GM12878 (cell line): ENCODE data around the gene ZFP91. TPM values are rescaled to one million over a fixed set of nuclear protein-coding genes. Genes with fewer than 3 reads are reported as not detected.
A peak's percentile ranks its signal among the peaks of the same experiment; 100 is the strongest.

Experiments used
- BACH1 ChIP-seq: fragments of 450-650 bp; IDR thresholded peaks from 2 replicates; pipeline ENCODE4 v1.6.1; 2017; ENCODE audit warnings: mild to moderate bottlenecking, borderline replicate concordance
- CHD1 ChIP-seq: IDR thresholded peaks from 2 replicates; pipeline ENCODE4 v1.6.1; 2012; ENCODE audit warnings: low read depth, low read length, improper control_type of control experiment
- FOXK2 ChIP-seq: fragments of 450-650 bp; IDR thresholded peaks from 2 replicates; pipeline ENCODE4 v1.6.1; 2017; ENCODE audit warnings: mild to moderate bottlenecking, moderate library complexity
- IKZF2 ChIP-seq, 2 experiments: fragments of 450-650 bp; IDR thresholded peaks; 2 replicates each; pipeline ENCODE4 v1.6.1; 2017; ENCODE audit warnings: mild to moderate bottlenecking in 2 of 2, moderate library complexity in 2 of 2
- MXI1 ChIP-seq: fragments of 150-350 bp; IDR thresholded peaks from 2 replicates; pipeline ENCODE4 v1.6.1; 2011; ENCODE audit warnings: low read depth, mild to moderate bottlenecking, inconsistent platforms, low read length, improper control_type of control experiment
- NFIC ChIP-seq: IDR thresholded peaks from 2 replicates; pipeline ENCODE4 v1.6.1; 2012; ENCODE audit warnings: low read depth, mild to moderate bottlenecking, inconsistent platforms, low read length, moderate library complexity
- PAX5 ChIP-seq: IDR thresholded peaks from 2 replicates; pipeline ENCODE4 v1.6.1; 2011; ENCODE audit warnings: low read depth, low read length, borderline replicate concordance
- POLR2AphosphoS2 ChIP-seq: IDR thresholded peaks from 2 replicates; pipeline ENCODE4 v1.6.1; 2011; ENCODE audit warnings: low read depth, mild to moderate bottlenecking, low read length, improper control_type of control experiment, moderate library complexity
- POLR2AphosphoS5 ChIP-seq: IDR thresholded peaks from 2 replicates; pipeline ENCODE4 v1.6.1; 2011; ENCODE audit warnings: mild to moderate bottlenecking, low read length, inconsistent platforms
- POU2F2 ChIP-seq: IDR thresholded peaks from 3 replicates; pipeline ENCODE4 v1.6.1; 2011; ENCODE audit warnings: low read depth, mild to moderate bottlenecking, low read length, borderline replicate concordance
- RCOR1 ChIP-seq: conservative IDR thresholded peaks from 2 replicates; pipeline ENCODE4 v1.6.1; 2012; ENCODE audit warnings: low read depth, low read length, improper control_type of control experiment
- RFX5 ChIP-seq: IDR thresholded peaks from 2 replicates; pipeline ENCODE4 v1.6.1; 2011; ENCODE audit warnings: low read depth, low read length, improper control_type of control experiment
- SPI1 ChIP-seq: IDR thresholded peaks from 2 replicates; pipeline ENCODE4 v1.6.1; 2011; ENCODE audit warnings: low read depth, mild to moderate bottlenecking, low read length, moderate library complexity, borderline replicate concordance; ENCODE audit not compliant: insufficient read depth
- ZNF207 ChIP-seq: fragments of 450-650 bp; IDR thresholded peaks from 2 replicates; pipeline ENCODE4 v1.6.1; 2014; ENCODE audit warnings: antibody characterized with exemption, mild to moderate bottlenecking, borderline replicate concordance
- ZNF592 ChIP-seq: fragments of 450-650 bp; IDR thresholded peaks from 2 replicates; pipeline ENCODE4 v1.6.1; 2017; ENCODE audit warnings: mild to moderate bottlenecking, moderate library complexity
- polyA plus RNA-seq, 11 experiments: library from polyadenylated mRNA; depleted of rRNA in 4 of 11; unstranded in 6 of 11; stranded (reverse) in 5 of 11; fragments of >200 nt; fragmentation: Nextera tagmentation in 4 of 11; fragmentation: Illumina TruSeq in 1 of 11; extraction: Ambion mirVana in 4 of 11; extraction: Trizol in 1 of 11; gene quantifications; 1 replicate in 1 of 11; 2 replicates in 10 of 11; pipeline versions ENCODE4 v1.2.1 to v1.2.3, GENCODE V29; 2011 to 2016; ENCODE audit warnings: inconsistent platforms in 2 of 11, missing spikeins in 2 of 11, low read depth in 1 of 11
- total RNA-seq, 4 experiments: library from RNA; depleted of rRNA in 3 of 4; stranded (reverse); fragments of >200 nt in 3 of 4; fragmentation: Illumina TruSeq in 1 of 4; extraction: Trizol in 1 of 4; gene quantifications; 2 replicates each; pipeline versions ENCODE4 v1.2.1 to v1.2.3, GENCODE V29; 2013 to 2021
- TF ChIP-seq, protein P1 (sequence below): fragments of 450-650 bp; formaldehyde crosslinking; IDR thresholded peaks from 2 replicates; pipeline ENCODE4 v1.4.0; 2020; ENCODE audit warnings: mild to moderate bottlenecking, moderate library complexity
- TF ChIP-seq, protein P2 (sequence below): fragments of 450-650 bp; IDR thresholded peaks from 2 replicates; pipeline ENCODE4 v1.6.1; 2016; ENCODE audit warnings: mild to moderate bottlenecking
- TF ChIP-seq, protein P3 (sequence below), 3 experiments: IDR thresholded peaks in 2 of 3; conservative IDR thresholded peaks in 1 of 3; 2 replicates each; pipeline ENCODE4 v1.5.1; 2011; ENCODE audit warnings: low read depth in 3 of 3, low read length in 3 of 3, mild to moderate bottlenecking in 3 of 3, control low read depth in 2 of 3, moderate library complexity in 2 of 3, inconsistent platforms in 1 of 3, mixed read lengths in 1 of 3; ENCODE audit not compliant: control insufficient read depth in 2 of 3, insufficient read depth in 1 of 3; ENCODE audit errors: extremely low read depth in 1 of 3

Gene ZFP91
- total and polyA plus RNA-seq, 10 of the 15 experiments (the other 5 are each of a cell fraction or from before 2014, with no cell fraction given) = 12.9 to 54.1 (median 31.7) TPM

GRCh38 chr11:58575377-58576020, 3.4 kb upstream of the ZFP91 start, which contains the start of gene LPXN (continued):
- TF ChIP-seq ZNF207 (0 out of 2 replicates have a peak, but pooled peaks have one; percentile 76), SPI1 (peak; percentile 92), RCOR1 (no peak), FOXK2 (no peak), PAX5 (no peak), ZNF592 (no peak), MXI1 (peak; percentile 60; the same call in 1 of the 2 replicates), IKZF2 (IDR thresholded peaks at IDR 0.05) (peak; percentile 69 to 75), POU2F2 (peak; percentile 93), BACH1 (peak; percentile 29; the same call in 1 of the 2 replicates), POLR2AphosphoS5 (peak; percentile 99), NFIC (peak; percentile 67; the same call in 1 of the 2 replicates), RFX5 (no peak), POLR2AphosphoS2 (peak; percentile 90), CHD1 (0 out of 2 replicates have a peak, but pooled peaks have one; percentile 45)
- TF ChIP-seq, protein P1, sequence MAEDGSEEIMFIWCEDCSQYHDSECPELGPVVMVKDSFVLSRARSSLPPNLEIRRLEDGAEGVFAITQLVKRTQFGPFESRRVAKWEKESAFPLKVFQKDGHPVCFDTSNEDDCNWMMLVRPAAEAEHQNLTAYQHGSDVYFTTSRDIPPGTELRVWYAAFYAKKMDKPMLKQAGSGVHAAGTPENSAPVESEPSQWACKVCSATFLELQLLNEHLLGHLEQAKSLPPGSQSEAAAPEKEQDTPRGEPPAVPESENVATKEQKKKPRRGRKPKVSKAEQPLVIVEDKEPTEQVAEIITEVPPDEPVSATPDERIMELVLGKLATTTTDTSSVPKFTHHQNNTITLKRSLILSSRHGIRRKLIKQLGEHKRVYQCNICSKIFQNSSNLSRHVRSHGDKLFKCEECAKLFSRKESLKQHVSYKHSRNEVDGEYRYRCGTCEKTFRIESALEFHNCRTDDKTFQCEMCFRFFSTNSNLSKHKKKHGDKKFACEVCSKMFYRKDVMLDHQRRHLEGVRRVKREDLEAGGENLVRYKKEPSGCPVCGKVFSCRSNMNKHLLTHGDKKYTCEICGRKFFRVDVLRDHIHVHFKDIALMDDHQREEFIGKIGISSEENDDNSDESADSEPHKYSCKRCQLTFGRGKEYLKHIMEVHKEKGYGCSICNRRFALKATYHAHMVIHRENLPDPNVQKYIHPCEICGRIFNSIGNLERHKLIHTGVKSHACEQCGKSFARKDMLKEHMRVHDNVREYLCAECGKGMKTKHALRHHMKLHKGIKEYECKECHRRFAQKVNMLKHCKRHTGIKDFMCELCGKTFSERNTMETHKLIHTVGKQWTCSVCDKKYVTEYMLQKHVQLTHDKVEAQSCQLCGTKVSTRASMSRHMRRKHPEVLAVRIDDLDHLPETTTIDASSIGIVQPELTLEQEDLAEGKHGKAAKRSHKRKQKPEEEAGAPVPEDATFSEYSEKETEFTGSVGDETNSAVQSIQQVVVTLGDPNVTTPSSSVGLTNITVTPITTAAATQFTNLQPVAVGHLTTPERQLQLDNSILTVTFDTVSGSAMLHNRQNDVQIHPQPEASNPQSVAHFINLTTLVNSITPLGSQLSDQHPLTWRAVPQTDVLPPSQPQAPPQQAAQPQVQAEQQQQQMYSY = no peak
- TF ChIP-seq, protein P2, sequence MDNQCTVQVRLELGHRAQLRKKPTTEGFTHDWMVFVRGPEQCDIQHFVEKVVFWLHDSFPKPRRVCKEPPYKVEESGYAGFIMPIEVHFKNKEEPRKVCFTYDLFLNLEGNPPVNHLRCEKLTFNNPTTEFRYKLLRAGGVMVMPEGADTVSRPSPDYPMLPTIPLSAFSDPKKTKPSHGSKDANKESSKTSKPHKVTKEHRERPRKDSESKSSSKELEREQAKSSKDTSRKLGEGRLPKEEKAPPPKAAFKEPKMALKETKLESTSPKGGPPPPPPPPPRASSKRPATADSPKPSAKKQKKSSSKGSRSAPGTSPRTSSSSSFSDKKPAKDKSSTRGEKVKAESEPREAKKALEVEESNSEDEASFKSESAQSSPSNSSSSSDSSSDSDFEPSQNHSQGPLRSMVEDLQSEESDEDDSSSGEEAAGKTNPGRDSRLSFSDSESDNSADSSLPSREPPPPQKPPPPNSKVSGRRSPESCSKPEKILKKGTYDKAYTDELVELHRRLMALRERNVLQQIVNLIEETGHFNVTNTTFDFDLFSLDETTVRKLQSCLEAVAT = peak; percentile 83
- TF ChIP-seq, protein P3, sequence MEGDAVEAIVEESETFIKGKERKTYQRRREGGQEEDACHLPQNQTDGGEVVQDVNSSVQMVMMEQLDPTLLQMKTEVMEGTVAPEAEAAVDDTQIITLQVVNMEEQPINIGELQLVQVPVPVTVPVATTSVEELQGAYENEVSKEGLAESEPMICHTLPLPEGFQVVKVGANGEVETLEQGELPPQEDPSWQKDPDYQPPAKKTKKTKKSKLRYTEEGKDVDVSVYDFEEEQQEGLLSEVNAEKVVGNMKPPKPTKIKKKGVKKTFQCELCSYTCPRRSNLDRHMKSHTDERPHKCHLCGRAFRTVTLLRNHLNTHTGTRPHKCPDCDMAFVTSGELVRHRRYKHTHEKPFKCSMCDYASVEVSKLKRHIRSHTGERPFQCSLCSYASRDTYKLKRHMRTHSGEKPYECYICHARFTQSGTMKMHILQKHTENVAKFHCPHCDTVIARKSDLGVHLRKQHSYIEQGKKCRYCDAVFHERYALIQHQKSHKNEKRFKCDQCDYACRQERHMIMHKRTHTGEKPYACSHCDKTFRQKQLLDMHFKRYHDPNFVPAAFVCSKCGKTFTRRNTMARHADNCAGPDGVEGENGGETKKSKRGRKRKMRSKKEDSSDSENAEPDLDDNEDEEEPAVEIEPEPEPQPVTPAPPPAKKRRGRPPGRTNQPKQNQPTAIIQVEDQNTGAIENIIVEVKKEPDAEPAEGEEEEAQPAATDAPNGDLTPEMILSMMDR (IDR thresholded peaks at IDR 0.05 in 2 of 3, conservative IDR thresholded peaks at IDR 0.05 in 1 of 3; ENCODE audit: control insufficient read depth in 2 of 3, extremely low read depth in 1 of 3, insufficient read depth in 1 of 3, low read depth in 3 of 3, low read length in 3 of 3) = peak in 2 of 3 experiments; percentile 17 to 34; a peak in 3 of 6 replicates
